GM21737 (cell line): Measurements from ENCODE around the gene ZNF529.

Source experiments
- ATAC-seq: cut with Tn5 transposase; IDR thresholded peaks from one replicate; pipeline ENCODE4 v1.9.1; 2021; ENCODE audit warnings: mild to moderate bottlenecking, moderate library complexity; ENCODE audit not compliant: unreplicated experiment

ZNF529 gene

DNA sequence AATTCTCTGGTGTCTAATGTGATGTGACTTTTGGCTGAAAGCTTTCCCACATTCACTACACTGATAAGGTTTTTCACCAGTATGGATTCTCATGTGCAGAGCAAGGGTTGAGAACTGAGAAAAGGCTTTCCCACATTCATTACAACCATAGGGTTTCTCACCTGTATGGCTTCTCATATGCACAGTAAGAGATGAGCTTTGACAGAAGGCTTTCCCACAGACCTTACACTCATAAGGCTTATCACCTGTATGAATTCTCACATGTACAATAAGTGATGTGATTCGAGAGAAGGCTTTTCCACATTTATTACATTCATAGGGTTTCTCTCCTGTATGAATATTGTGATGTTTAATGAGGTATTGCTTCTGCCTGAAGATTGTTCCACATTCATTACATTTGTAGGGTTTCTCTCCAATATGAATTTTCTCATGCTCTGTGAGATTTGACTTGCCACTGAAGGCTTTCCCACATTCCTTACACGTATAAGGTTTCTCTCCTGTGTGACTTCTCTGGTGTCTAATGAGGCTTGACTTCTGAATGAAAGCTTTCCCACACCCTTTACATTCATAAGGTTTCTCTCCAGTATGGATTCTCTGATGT lies 59.0 kb downstream of the ZNF529 start:
- no peak for ATAC-seq

DNA sequence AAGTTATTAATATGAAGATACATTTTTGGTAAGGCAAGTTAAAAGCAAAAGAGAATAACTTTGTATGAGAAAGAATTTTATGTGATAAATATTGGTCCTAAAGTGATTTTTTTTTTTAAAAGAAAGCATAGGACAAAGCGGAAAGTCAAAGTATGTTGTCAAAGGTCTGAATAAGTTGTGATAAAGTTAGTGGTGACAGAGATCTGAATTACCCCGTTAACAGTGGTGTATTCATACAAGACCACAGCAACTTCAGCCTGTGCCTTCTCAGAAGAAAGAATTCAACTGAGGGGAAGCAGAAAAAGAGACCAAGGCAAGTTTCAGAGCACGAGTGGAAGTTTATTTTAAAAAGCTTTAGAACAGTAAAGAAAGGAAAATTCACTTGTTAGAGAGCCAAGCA lies 64.8 kb downstream of the ZNF529 start:
- ATAC-seq = no peak

DNA sequence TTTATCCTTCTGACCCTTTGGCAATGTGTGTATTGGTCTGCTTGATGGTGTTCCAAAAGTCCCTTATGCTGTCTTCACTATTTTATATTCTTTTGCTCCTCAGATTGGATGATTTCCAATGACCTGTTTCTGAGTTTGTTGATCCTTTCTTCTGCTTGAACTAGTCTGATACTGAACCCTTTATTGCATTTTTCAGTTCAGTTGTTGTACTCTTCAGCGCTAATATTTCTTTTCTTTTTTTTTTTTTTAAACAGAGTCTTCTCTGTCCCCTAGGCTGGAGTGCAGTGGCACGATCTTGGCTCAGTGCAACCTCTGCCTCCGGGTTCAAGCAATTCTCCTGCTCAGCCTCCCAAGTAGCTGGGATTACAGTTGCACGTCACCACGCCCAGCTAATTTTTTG lies 71.1 kb downstream of the ZNF529 start:
- no peak for ATAC-seq

DNA sequence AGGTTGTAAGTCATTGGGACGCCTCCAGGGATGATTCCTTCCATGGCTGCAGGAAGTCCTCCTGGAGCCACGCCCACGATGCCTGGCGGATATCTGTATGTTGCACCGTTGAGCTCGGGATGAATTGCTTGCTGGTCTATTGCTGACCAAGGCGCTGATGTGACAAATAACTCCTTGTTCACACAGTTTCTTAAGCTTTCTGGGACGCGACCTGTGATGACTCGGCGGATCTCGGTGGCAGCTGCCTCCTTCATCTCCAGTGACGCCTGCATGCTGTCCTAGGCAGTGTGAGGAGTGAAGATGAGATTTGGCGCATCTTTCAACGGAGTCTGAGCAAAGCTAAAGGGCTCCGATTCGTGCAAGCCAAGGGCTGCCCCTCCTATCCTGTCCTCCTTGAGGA lies 76.1 kb downstream of the ZNF529 start:
- no peak for ATAC-seq
